Liver (tissue), 9 donors: Measurements from ENCODE around the gene EIF4G3. TPM values are rescaled to one million over a fixed set of nuclear protein-coding genes. Genes with fewer than 3 reads are reported as not detected.

Experiments
- DNase-seq: peaks from one replicate; pipeline ENCODE4 v3.0.0-alpha.2; 2017; ENCODE audit warnings: low spot score
- H3K27ac ChIP-seq, 2 donors: one replicate each; pipeline ENCODE4 v1.7.0; 2013; ENCODE audit warnings: inconsistent platforms in 2 of 2, low read length in 2 of 2, control low read depth in 1 of 2, low read depth in 1 of 2, mild to moderate bottlenecking in 1 of 2
- H3K27me3 ChIP-seq, 4 donors: one replicate each; pipeline versions ENCODE4 v1.6.1 to v1.7.0; 2013; ENCODE audit warnings: low read length in 3 of 4, inconsistent platforms in 1 of 4, mild to moderate bottlenecking in 1 of 4, moderate library complexity in 1 of 4; ENCODE audit not compliant: control insufficient read depth in 4 of 4, insufficient read depth in 4 of 4
- H3K36me3 ChIP-seq, 4 donors: one replicate each; pipeline versions ENCODE4 v1.6.1 to v1.7.0; 2013; ENCODE audit warnings: low read length in 3 of 4, mild to moderate bottlenecking in 3 of 4, low read depth in 1 of 4, moderate library complexity in 1 of 4; ENCODE audit not compliant: control insufficient read depth in 4 of 4, insufficient read depth in 3 of 4
- H3K4me1 ChIP-seq, 4 donors: one replicate each; pipeline versions ENCODE4 v1.6.1 to v1.7.0; 2013; ENCODE audit warnings: low read length in 3 of 4, mild to moderate bottlenecking in 3 of 4, moderate library complexity in 1 of 4; ENCODE audit not compliant: control insufficient read depth in 4 of 4, insufficient read depth in 4 of 4
- H3K4me3 ChIP-seq, 3 donors: one replicate each; pipeline versions ENCODE4 v1.6.1 to v1.7.0; 2013; ENCODE audit warnings: low read length in 3 of 3, control low read depth in 1 of 3, low read depth in 1 of 3, mild to moderate bottlenecking in 1 of 3
- H3K9ac ChIP-seq, 2 donors: one replicate each; pipeline ENCODE4 v1.7.0; 2013; ENCODE audit warnings: low read length in 2 of 2, mild to moderate bottlenecking in 2 of 2, moderate library complexity in 2 of 2, control low read depth in 1 of 2, low read depth in 1 of 2
- H3K9me3 ChIP-seq, 4 donors: one replicate each; pipeline versions ENCODE4 v1.6.1 to v1.7.0; 2013; ENCODE audit warnings: low read length in 3 of 4; ENCODE audit not compliant: control insufficient read depth in 4 of 4
- ATF3 ChIP-seq: IDR thresholded peaks from 2 replicates; pipeline ENCODE4 v1.6.1; 2016; ENCODE audit warnings: antibody characterized with exemption
- EGR1 ChIP-seq, 2 donors: IDR thresholded peaks; 2 replicates each; pipeline ENCODE4 v1.6.1; 2016 to 2018; ENCODE audit warnings: antibody characterized with exemption in 2 of 2, low read depth in 2 of 2
- FOXA1 ChIP-seq: IDR thresholded peaks from 2 replicates; pipeline ENCODE4 v1.6.1; 2016; ENCODE audit warnings: antibody characterized with exemption
- FOXA2 ChIP-seq: IDR thresholded peaks from 2 replicates; pipeline ENCODE4 v1.6.1; 2016; ENCODE audit warnings: antibody characterized with exemption
- HNF4A ChIP-seq, 2 donors: conservative IDR thresholded peaks; 2 replicates each; pipeline ENCODE4 v1.6.1; 2016; ENCODE audit warnings: antibody characterized with exemption in 2 of 2, mild to moderate bottlenecking in 2 of 2
- HNF4G ChIP-seq: IDR thresholded peaks from 2 replicates; pipeline ENCODE4 v1.6.1; 2016; ENCODE audit warnings: antibody characterized with exemption
- JUND ChIP-seq, 2 donors: IDR thresholded peaks; 2 replicates each; pipeline ENCODE4 v1.6.1; 2016; ENCODE audit warnings: antibody characterized with exemption in 2 of 2
- RAD21 ChIP-seq, 2 donors: IDR thresholded peaks; 2 replicates each; pipeline ENCODE4 v1.6.1; 2016; ENCODE audit warnings: antibody characterized with exemption in 2 of 2, mild to moderate bottlenecking in 2 of 2
- REST ChIP-seq: IDR thresholded peaks from 2 replicates; pipeline ENCODE4 v1.6.1; 2016; ENCODE audit warnings: antibody characterized with exemption, mild to moderate bottlenecking
- RXRA ChIP-seq, 2 donors: IDR thresholded peaks; 2 replicates each; pipeline ENCODE4 v1.6.1; 2017 to 2018; ENCODE audit warnings: antibody characterized with exemption in 2 of 2, mild to moderate bottlenecking in 1 of 2
- SP1 ChIP-seq: IDR thresholded peaks from 2 replicates; pipeline ENCODE4 v1.6.1; 2018; ENCODE audit warnings: antibody characterized with exemption, mild to moderate bottlenecking
- TAF1 ChIP-seq: conservative IDR thresholded peaks from 2 replicates; pipeline ENCODE4 v1.6.1; 2016; ENCODE audit warnings: antibody characterized with exemption, mild to moderate bottlenecking
- YY1 ChIP-seq: IDR thresholded peaks from 2 replicates; pipeline ENCODE4 v1.6.1; 2016; ENCODE audit warnings: antibody characterized with exemption, mild to moderate bottlenecking
- ZBTB33 ChIP-seq: IDR thresholded peaks from 2 replicates; pipeline ENCODE4 v1.6.1; 2016; ENCODE audit warnings: antibody characterized with exemption
- WGBS: extraction: QIAGEN DNeasy Blood & Tissue Kit; methylation state at CpG from one replicate; pipeline ENCODE4 v1.1.7; 2013; 5-methylcytosine and 5-hydroxymethylcytosine counted together
- polyA plus RNA-seq, 2 donors: library from polyadenylated mRNA; stranded (reverse) in 1 of 2; unstranded in 1 of 2; fragments of 200-250 nt in 1 of 2; fragments of >200 nt in 1 of 2; fragmentation: Nextera tagmentation in 1 of 2; extraction: Ambion mirVana in 1 of 2; gene quantifications; one replicate each; pipeline versions ENCODE4 v1.2.1 to v1.2.3, GENCODE V29; 2013 to 2015
- total RNA-seq, 2 donors: library from RNA; depleted of rRNA; stranded (reverse); fragments of >200 nt; gene quantifications; one replicate each; pipeline ENCODE4 v1.2.3, GENCODE V29; 2014
- donor health status: healthy.
- donor health status: healthy.
- donor health status: healthy.
- donor health status: healthy.
- donor health status: healthy.

EIF4G3 gene
- total and polyA plus RNA-seq, 4 donors: 7.6 to 22.8 (median 11.7) TPM

- 50% methylated on average over 3 of the region's 3 CpGs for WGBS
- DNase-seq: no peak
- H3K4me1 ChIP-seq: peaks cover 2 to 7% (median 5%) of the 10 kb centered on the region in 4 donors
- no peak overlapping the region for H3K27ac ChIP-seq
- no peaks in the 10 kb centered on the region for H3K9me3 ChIP-seq
- H3K4me3 ChIP-seq: no peak overlapping the region
- TF ChIP-seq TAF1: no peak
- no peak for TF ChIP-seq JUND (IDR thresholded peaks at IDR 0.05)
- TF ChIP-seq RAD21 (IDR thresholded peaks at IDR 0.05): no peak
- no peak for TF ChIP-seq YY1
- no peak for TF ChIP-seq REST
- no peak for TF ChIP-seq EGR1 (IDR thresholded peaks at IDR 0.05; ENCODE audit: low read depth in 2 of 2)
- TF ChIP-seq SP1: no peak
- TF ChIP-seq ATF3: no peak
- TF ChIP-seq ZBTB33: no peak
- TF ChIP-seq HNF4A (conservative IDR thresholded peaks at IDR 0.05): peak in 1 of 2 donors; percentile 6
- peak; percentile 11 for TF ChIP-seq FOXA2
- TF ChIP-seq RXRA (IDR thresholded peaks at IDR 0.05): peak in 1 of 2 donors; percentile 36
- no peak overlapping the region for H3K9ac ChIP-seq
- no peaks in the 10 kb centered on the region for H3K36me3 ChIP-seq
- H3K27me3 ChIP-seq: no peaks in the 10 kb centered on the region
These were observed 292.2 kb downstream of the EIF4G3 start for GRCh38 chr1:20884513-20884912.

- Histone ChIP-seq H3K9me3 (no peaks in the 10 kb centered on the region), H3K36me3 (peaks cover 0 to 3% (median 0%) of the 10 kb centered on the region in 4 donors), H3K4me1 (peaks cover 2 to 7% (median 5%) of the 10 kb centered on the region in 4 donors), H3K27me3 (no peaks in the 10 kb centered on the region), H3K9ac (no peak overlapping the region), H3K4me3 (no peak overlapping the region), H3K27ac (no peak overlapping the region)
- WGBS: 91% methylated on average over 3 of the region's 3 CpGs
- DNase-seq: no peak
- TF ChIP-seq HNF4A (conservative IDR thresholded peaks at IDR 0.05) (no peak), YY1 (no peak), RAD21 (IDR thresholded peaks at IDR 0.05) (no peak), ATF3 (no peak), REST (no peak), ZBTB33 (no peak), FOXA1 (no peak), RXRA (IDR thresholded peaks at IDR 0.05) (no peak), TAF1 (no peak), HNF4G (no peak)
These were observed 292.9 kb downstream of the EIF4G3 start for GRCh38 chr1:20883766-20884165.
